Measurements from ENCODE around the gene CREB1. TPM values are rescaled to one million over a fixed set of nuclear protein-coding genes. Genes with fewer than 3 reads are reported as not detected.
A peak's percentile ranks its signal among the peaks of the same experiment; 100 is the strongest.

The CREB1 gene
- total RNA-seq, 1 donor from 2014 or later: 76.8 TPM

DNA sequence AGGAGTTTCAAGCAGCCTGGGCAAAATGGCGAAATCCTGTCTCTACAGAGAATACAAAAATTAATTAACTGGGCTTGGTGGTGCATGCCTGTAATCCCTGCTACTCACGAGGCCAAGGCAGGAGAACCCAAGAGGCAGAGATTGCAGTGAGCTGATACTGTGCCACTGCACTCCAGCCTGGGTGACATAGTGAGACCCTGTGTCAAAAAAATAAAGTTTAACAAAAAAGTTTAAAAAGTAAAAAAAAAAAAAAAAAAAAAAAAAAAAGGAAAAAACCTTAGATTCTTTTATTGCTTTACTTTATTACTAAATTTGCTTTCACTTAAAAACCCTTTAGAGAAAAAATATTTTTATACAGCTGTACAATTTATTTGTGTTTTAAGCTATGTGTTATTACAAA lies 10.7 kb downstream of the CREB1 start:
- no peak overlapping the region for H3K27ac Mint-ChIP-seq (ENCODE audit: unreplicated experiment)

DNA sequence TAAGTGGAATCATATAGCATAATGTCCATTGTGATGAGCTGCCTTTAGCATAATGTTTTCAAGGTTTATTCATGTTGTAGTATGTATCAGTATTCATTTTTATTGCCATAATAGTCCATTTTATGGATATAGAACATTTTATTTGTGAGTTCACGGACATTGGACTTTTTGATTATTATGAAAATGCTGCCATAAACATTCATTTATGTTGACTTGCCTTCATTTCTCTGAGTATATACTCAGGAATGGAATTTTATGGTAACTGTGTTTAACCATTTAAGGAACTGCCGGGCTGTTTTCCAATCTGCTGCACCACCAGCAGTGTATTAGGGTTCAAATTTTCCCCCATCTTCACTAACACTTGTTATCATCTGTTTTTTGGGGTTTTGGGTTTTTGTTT lies 12.2 kb downstream of the CREB1 start:
- Mint-ChIP-seq H3K36me3 (ENCODE audit: low read depth, unreplicated experiment) (peaks cover 4% of the 10 kb centered on the region), H3K4me1 (ENCODE audit: unreplicated experiment) (peaks cover 6% of the 10 kb centered on the region), H3K27ac (ENCODE audit: unreplicated experiment) (no peak overlapping the region), H3K27me3 (ENCODE audit: unreplicated experiment) (no peaks in the 10 kb centered on the region), H3K4me3 (ENCODE audit: unreplicated experiment) (no peak overlapping the region), H3K9me3 (ENCODE audit: unreplicated experiment) (no peaks in the 10 kb centered on the region)
- TF ChIP-seq, protein P1, sequence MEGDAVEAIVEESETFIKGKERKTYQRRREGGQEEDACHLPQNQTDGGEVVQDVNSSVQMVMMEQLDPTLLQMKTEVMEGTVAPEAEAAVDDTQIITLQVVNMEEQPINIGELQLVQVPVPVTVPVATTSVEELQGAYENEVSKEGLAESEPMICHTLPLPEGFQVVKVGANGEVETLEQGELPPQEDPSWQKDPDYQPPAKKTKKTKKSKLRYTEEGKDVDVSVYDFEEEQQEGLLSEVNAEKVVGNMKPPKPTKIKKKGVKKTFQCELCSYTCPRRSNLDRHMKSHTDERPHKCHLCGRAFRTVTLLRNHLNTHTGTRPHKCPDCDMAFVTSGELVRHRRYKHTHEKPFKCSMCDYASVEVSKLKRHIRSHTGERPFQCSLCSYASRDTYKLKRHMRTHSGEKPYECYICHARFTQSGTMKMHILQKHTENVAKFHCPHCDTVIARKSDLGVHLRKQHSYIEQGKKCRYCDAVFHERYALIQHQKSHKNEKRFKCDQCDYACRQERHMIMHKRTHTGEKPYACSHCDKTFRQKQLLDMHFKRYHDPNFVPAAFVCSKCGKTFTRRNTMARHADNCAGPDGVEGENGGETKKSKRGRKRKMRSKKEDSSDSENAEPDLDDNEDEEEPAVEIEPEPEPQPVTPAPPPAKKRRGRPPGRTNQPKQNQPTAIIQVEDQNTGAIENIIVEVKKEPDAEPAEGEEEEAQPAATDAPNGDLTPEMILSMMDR (IDR thresholded peaks at IDR 0.05; ENCODE audit: unreplicated experiment): no peak
- no peak for DNase-seq (ENCODE audit: low spot score)

More for the DNA sequence above, 10.7 kb downstream of the CREB1 start:
- H3K4me1 Mint-ChIP-seq (ENCODE audit: unreplicated experiment): peaks cover 7% of the 10 kb centered on the region
- H3K27me3 Mint-ChIP-seq (ENCODE audit: unreplicated experiment): no peaks in the 10 kb centered on the region
- H3K9me3 Mint-ChIP-seq (ENCODE audit: unreplicated experiment): no peaks in the 10 kb centered on the region
- TF ChIP-seq, protein P1 (IDR thresholded peaks at IDR 0.05; ENCODE audit: unreplicated experiment): no peak
- DNase-seq (ENCODE audit: low spot score): no peak
- peaks cover 4% of the 10 kb centered on the region for H3K36me3 Mint-ChIP-seq (ENCODE audit: low read depth, unreplicated experiment)
- H3K4me3 Mint-ChIP-seq (ENCODE audit: unreplicated experiment): no peak overlapping the region

DNA sequence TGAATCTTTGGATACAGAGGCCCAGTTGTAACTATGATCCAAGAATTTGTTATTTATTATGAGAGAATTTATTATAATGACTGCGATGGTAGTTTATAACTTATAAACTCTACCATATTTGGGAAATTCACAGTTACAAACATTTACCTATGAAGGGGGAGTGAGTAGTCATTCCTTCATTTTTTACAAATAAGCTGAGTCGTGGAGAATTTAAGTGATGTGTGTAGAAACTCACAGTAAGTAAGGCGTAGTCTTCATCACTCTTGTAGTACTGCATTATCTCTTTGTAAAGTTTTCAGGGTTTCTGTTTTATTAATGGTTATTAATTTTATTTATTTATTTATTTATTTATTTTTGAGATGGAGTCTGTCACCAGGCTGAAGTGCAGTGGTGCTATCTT lies 13.5 kb downstream of the CREB1 start:
- Mint-ChIP-seq H3K4me3 (ENCODE audit: unreplicated experiment) (no peak overlapping the region), H3K9me3 (ENCODE audit: unreplicated experiment) (no peaks in the 10 kb centered on the region), H3K27me3 (ENCODE audit: unreplicated experiment) (no peaks in the 10 kb centered on the region), H3K27ac (ENCODE audit: unreplicated experiment) (no peak overlapping the region), H3K36me3 (ENCODE audit: low read depth, unreplicated experiment) (no peaks in the 10 kb centered on the region), H3K4me1 (ENCODE audit: unreplicated experiment) (no peaks in the 10 kb centered on the region)
- TF ChIP-seq, protein P1 (IDR thresholded peaks at IDR 0.05; ENCODE audit: unreplicated experiment): no peak
- DNase-seq (ENCODE audit: low spot score): no peak

GRCh38 chr2:207546822-207547221 lies 17.1 kb downstream of the CREB1 start:
- Mint-ChIP-seq H3K4me3 (ENCODE audit: unreplicated experiment) (no peak overlapping the region), H3K36me3 (ENCODE audit: low read depth, unreplicated experiment) (no peaks in the 10 kb centered on the region), H3K27me3 (ENCODE audit: unreplicated experiment) (no peaks in the 10 kb centered on the region), H3K9me3 (ENCODE audit: unreplicated experiment) (no peaks in the 10 kb centered on the region), H3K4me1 (ENCODE audit: unreplicated experiment) (peaks cover 5% of the 10 kb centered on the region), H3K27ac (ENCODE audit: unreplicated experiment) (no peak overlapping the region)
- TF ChIP-seq, protein P1 (IDR thresholded peaks at IDR 0.05; ENCODE audit: unreplicated experiment): no peak
- no peak for DNase-seq (ENCODE audit: low spot score)

DNA sequence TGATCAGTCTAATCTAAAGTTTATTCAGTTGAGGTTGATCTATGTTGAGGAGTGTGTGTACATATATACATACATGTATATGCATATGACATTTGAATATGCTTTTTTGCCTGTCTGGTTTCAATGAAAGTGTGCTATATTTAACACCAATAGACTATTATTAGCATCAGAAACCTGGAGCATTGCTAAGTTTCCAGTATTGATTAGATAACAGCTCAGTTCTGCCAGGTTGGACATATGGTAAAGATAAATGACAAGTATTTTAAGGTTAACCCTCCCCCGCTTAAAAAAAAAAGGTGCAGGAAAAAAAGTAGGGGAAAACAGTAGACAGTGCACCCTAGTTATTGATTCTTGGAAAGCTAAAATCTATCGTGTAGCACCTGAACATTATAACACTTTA lies 19.4 kb downstream of the CREB1 start:
- H3K27ac Mint-ChIP-seq (ENCODE audit: unreplicated experiment): peak overlapping the region; percentile 44
- peaks cover 5% of the 10 kb centered on the region for H3K4me1 Mint-ChIP-seq (ENCODE audit: unreplicated experiment)
- DNase-seq (ENCODE audit: low spot score): no peak
- H3K4me3 Mint-ChIP-seq (ENCODE audit: unreplicated experiment): no peak overlapping the region
- no peaks in the 10 kb centered on the region for H3K27me3 Mint-ChIP-seq (ENCODE audit: unreplicated experiment)
- H3K36me3 Mint-ChIP-seq (ENCODE audit: low read depth, unreplicated experiment): no peaks in the 10 kb centered on the region
- TF ChIP-seq, protein P1 (IDR thresholded peaks at IDR 0.05; ENCODE audit: unreplicated experiment): no peak
- H3K9me3 Mint-ChIP-seq (ENCODE audit: unreplicated experiment): no peaks in the 10 kb centered on the region

Data from endothelial cell (in vitro differentiated cells).